ENCODE data around the gene FUT4. TPM values are rescaled to one million over a fixed set of nuclear protein-coding genes. Genes with fewer than 3 reads are reported as not detected.

FUT4 gene
- total RNA-seq, 4 donors from 2014 or later: 3.8 to 7.4 (median 6.0) TPM

DNA sequence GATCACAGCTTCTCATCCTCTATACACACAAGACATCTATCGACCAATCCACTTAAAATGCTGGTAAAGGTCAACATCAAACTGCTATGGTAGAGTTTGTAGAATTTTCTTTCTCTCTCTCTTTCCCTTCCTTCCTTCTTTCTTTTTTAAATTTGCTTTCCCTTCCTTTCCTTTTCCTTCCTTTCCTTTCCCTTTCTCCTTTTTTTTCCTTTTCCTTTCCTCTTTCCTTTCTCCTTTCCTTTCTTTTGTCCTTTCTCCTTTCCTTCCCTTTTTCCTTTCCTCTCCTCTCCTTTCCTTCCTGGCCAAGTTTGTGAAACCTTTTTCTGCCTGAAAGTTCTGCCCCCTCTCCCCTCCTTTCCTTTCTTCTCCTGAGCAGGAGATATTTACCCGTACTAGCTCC is 28.3 kb upstream of the FUT4 start:
- 82 to 90% methylated on average over 2 of the region's 2 CpGs for WGBS, 2 donors
- Histone ChIP-seq H3K4me3 (replicated peaks in 1 of 3) (no peak overlapping the region), H3K36me3 (no peaks in the 10 kb centered on the region), H3K27ac (no peak overlapping the region), H3K4me1 (peaks cover 3 to 7% of the 10 kb centered on the region in 2 donors), H3K27me3 (no peaks in the 10 kb centered on the region), H3K9me3 (no peaks in the 10 kb centered on the region)
- intact Hi-C loops (cut with DNase I): no loop called here
- TF ChIP-seq, protein P1, sequence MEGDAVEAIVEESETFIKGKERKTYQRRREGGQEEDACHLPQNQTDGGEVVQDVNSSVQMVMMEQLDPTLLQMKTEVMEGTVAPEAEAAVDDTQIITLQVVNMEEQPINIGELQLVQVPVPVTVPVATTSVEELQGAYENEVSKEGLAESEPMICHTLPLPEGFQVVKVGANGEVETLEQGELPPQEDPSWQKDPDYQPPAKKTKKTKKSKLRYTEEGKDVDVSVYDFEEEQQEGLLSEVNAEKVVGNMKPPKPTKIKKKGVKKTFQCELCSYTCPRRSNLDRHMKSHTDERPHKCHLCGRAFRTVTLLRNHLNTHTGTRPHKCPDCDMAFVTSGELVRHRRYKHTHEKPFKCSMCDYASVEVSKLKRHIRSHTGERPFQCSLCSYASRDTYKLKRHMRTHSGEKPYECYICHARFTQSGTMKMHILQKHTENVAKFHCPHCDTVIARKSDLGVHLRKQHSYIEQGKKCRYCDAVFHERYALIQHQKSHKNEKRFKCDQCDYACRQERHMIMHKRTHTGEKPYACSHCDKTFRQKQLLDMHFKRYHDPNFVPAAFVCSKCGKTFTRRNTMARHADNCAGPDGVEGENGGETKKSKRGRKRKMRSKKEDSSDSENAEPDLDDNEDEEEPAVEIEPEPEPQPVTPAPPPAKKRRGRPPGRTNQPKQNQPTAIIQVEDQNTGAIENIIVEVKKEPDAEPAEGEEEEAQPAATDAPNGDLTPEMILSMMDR (IDR thresholded peaks at IDR 0.05): no peak
- DNase-seq: no peak

DNA sequence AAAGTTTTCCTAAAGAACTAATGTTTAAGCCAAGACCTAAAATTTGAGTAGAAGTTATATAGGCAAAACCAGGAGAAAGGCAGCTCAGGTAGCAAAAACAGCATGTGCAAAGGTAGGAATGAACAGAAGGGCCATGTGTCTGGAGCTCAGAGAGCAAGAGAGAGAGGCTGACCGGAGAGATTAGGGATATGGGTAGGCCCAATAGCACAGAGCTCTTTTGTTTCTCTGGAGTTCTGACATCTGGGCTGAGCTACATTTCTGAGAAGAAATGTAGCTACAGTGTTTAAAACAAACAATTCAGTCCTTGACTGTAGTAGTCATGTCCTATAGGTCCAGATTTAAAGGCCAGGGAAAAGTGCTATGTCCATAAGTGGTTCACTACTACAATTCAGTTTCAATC is 27.0 kb upstream of the FUT4 start:
- intact Hi-C loops (cut with DNase I): no loop called here
- Histone ChIP-seq H3K9me3 (no peaks in the 10 kb centered on the region), H3K36me3 (no peaks in the 10 kb centered on the region), H3K4me3 (replicated peaks in 1 of 3) (no peak overlapping the region), H3K27ac (no peak overlapping the region), H3K4me1 (peaks cover 3 to 7% of the 10 kb centered on the region in 2 donors), H3K27me3 (no peaks in the 10 kb centered on the region)
- no peak for DNase-seq
- 44 to 53% methylated on average over 1 of the region's 1 CpG for WGBS, 2 donors
- TF ChIP-seq POLR2A (IDR thresholded peaks at IDR 0.05): no peak
- TF ChIP-seq, protein P1 (IDR thresholded peaks at IDR 0.05): no peak

DNA sequence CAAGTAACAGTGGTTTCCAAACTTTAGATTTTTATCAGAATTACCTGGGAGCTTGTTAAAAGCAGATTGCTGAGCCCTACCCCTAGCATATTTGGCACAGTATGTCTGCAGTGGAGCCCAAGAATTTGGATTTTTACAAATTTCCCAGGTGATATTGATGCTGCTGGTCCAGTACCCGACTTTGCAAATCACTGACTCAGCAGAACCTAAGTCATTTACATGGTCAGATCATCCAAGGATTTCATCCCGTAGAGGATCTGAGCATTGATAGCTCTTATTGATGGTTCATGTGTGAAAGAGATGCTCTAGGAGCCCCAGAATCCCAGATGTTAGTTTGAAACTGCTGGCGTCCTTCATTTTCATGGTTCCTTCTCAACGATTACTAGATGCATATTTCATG is 25.4 kb upstream of the FUT4 start:
- intact Hi-C loops (cut with DNase I): no loop called here
- 71 to 74% methylated on average over 4 of the region's 4 CpGs for WGBS, 2 donors

DNA sequence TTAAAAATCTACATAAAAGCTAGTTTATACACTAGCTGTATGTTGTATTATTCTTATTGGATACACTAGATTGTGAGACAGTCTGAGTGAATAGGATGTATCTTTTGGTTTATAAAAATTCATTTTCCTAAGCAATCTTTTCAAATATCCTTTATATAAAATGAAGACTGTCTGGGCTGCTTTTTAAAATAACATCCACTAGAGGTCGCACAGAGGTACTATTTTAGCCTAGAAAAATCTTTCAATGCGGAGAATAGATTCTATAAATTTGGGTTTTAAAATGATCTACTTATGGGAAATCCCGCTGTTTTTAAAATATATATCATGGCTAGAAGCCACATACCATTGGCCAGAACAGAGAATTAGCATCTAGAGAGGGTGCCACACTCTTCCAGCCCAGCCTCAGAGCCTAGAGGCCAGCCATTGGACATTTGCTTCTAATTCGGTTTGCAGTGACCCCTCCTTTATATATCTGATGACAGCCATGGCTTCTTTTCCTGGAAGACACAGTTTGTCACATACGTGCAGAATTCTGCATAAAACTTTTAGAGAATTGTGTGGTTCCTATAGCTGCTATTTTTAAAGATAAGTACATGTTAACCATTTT is 24.1 kb upstream of the FUT4 start:
- Histone ChIP-seq H3K27me3 (no peaks in the 10 kb centered on the region), H3K9me3 (no peaks in the 10 kb centered on the region), H3K4me1 (no peaks in the 10 kb centered on the region), H3K4me3 (replicated peaks in 1 of 3) (no peak overlapping the region), H3K36me3 (no peaks in the 10 kb centered on the region), H3K27ac (no peak overlapping the region)
- 8 to 16% methylated on average over 5 of the region's 5 CpGs for WGBS, 2 donors
- TF ChIP-seq, protein P1 (IDR thresholded peaks at IDR 0.05): peak; percentile 32 to 72 (median 56)
- no peak for TF ChIP-seq POLR2A (IDR thresholded peaks at IDR 0.05)
- intact Hi-C loops (cut with DNase I): loop anchor here (5.0 kb wide), 1 partner anchor 78 kb away; no protein-coding TSS in a partner anchor
- DNase-seq: no peak

More for the DNA sequence above, 25.4 kb upstream of the FUT4 start:
- DNase-seq: no peak
- no peak for TF ChIP-seq POLR2A (IDR thresholded peaks at IDR 0.05)
- TF ChIP-seq, protein P1 (IDR thresholded peaks at IDR 0.05): no peak
- Histone ChIP-seq H3K27ac (no peak overlapping the region), H3K4me1 (no peaks in the 10 kb centered on the region), H3K9me3 (no peaks in the 10 kb centered on the region), H3K27me3 (no peaks in the 10 kb centered on the region), H3K4me3 (replicated peaks in 1 of 3) (no peak overlapping the region), H3K36me3 (no peaks in the 10 kb centered on the region)

DNA sequence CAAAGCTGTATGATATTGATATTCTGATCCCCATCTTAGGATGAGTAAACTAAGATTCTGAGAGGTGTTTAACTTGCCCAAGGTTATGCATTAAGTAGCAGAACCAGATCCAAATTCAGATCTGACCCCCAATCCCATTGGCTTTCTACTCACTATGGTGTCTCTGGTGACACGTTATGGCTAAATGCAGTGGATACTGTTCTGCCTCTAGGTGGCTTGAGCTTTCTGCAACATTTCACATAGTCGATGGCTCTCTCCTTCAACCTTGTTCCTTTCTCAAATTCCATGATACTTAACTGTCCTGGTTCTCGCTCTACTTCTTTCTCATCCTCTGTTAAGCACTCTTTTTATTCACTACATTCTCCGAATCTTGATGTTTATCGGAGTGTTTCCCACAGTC is 22.0 kb upstream of the FUT4 start:
- Histone ChIP-seq H3K9me3 (no peaks in the 10 kb centered on the region), H3K4me3 (replicated peaks in 1 of 3) (no peak overlapping the region), H3K4me1 (peaks cover 12 to 14% of the 10 kb centered on the region in 2 donors), H3K27ac (no peak overlapping the region), H3K36me3 (no peaks in the 10 kb centered on the region), H3K27me3 (no peaks in the 10 kb centered on the region)
- DNase-seq: no peak
- intact Hi-C loops (cut with DNase I): loop anchor here (5.0 kb wide), 1 partner anchor 76 kb away; no protein-coding TSS in a partner anchor
- TF ChIP-seq POLR2A (IDR thresholded peaks at IDR 0.05): no peak
- TF ChIP-seq, protein P1 (IDR thresholded peaks at IDR 0.05): peak in 3 of 6 experiments; percentile 16 to 24 (median 23)
- 51 to 56% methylated on average over 4 of the region's 5 CpGs for WGBS, 2 donors

Data from thyroid gland (tissue), 4 donors.